Stimulated activated CD4-positive, alpha-beta T cell treated with anti-CD3 and anti-CD28 coated beads, TNF-alpha, amount 100 ng/mL, for 48 hours (primary cell): ENCODE data around the gene SGMS2.

Source experiments
- DNase-seq, 3 donors: peaks; one replicate each; pipeline ENCODE4 v3.0.0-alpha.2; 2020; ENCODE audit warnings: low read depth in 3 of 3

SGMS2 gene

GRCh38 chr4:107824350-107825071 lies at the start of gene SGMS2:
Gene SGMS2 (plus strand): TSS chr4:107824932. CDS start chr4:107895554, 70,622 bp downstream.
- DNase-seq, result peak; percentile 44 to 60 (median 59)

- DNase-seq, result no peak
Observed at GRCh38 chr4:107777890-107778289, 46.8 kb upstream of the SGMS2 start.

- DNase-seq, result no peak
Observed at GRCh38 chr4:107778784-107779530, 45.8 kb upstream of the SGMS2 start.

- DNase-seq, result no peak
Observed at GRCh38 chr4:107780665-107781064, 44.1 kb upstream of the SGMS2 start.

- no peak for DNase-seq
Observed at GRCh38 chr4:107791902-107792301, 32.8 kb upstream of the SGMS2 start.

- no peak for DNase-seq
Observed at GRCh38 chr4:107792711-107793110, 32.0 kb upstream of the SGMS2 start.

GRCh38 chr4:107793996-107794395 lies 30.7 kb upstream of the SGMS2 start:
- DNase-seq, result no peak

- DNase-seq, result no peak
Observed at GRCh38 chr4:107799669-107800450, 24.9 kb upstream of the SGMS2 start.

- DNase-seq, result no peak
Observed at GRCh38 chr4:107800706-107801105, 24.0 kb upstream of the SGMS2 start.

GRCh38 chr4:107801766-107802211 lies 22.9 kb upstream of the SGMS2 start:
- DNase-seq, result no peak

- DNase-seq, result no peak
Observed at GRCh38 chr4:107804956-107805355, 19.8 kb upstream of the SGMS2 start.

GRCh38 chr4:107806196-107806595 lies 18.5 kb upstream of the SGMS2 start:
- DNase-seq, result no peak

GRCh38 chr4:107808572-107808971 lies 16.2 kb upstream of the SGMS2 start:
- DNase-seq, result no peak

- DNase-seq, result no peak
Observed at GRCh38 chr4:107809210-107809609, 15.5 kb upstream of the SGMS2 start.

GRCh38 chr4:107814758-107815157 lies 10.0 kb upstream of the SGMS2 start:
- no peak for DNase-seq

- no peak for DNase-seq
Observed at GRCh38 chr4:107815158-107815557, 9.6 kb upstream of the SGMS2 start.

- DNase-seq, result no peak
Observed at GRCh38 chr4:107818301-107818910, 6.3 kb upstream of the SGMS2 start.

- no peak for DNase-seq
Observed at GRCh38 chr4:107823870-107824349, 822 bp upstream of the SGMS2 start.

- peak in 1 of 3 donors; percentile 10 for DNase-seq
Observed at GRCh38 chr4:107825072-107825824, 516 bp downstream of the SGMS2 start.

- no peak for DNase-seq
Observed at GRCh38 chr4:107826421-107826980, 1.8 kb downstream of the SGMS2 start.
